Tibial nerve (tissue), 4 donors: Measurements from ENCODE around the gene ADORA1.

Source experiments
- CTCF ChIP-seq, 5 experiments: fragments of 200-600 bp in 3 of 5; fragments of 450-650 bp in 2 of 5; sonication (generic) in 3 of 5; IDR thresholded peaks; one replicate each; pipeline ENCODE4 v1.5.1; 2016 to 2019; ENCODE audit warnings: antibody characterized with exemption in 5 of 5, mild to moderate bottlenecking in 3 of 5, moderate library complexity in 2 of 5
- EP300 ChIP-seq, 2 donors: sonication (generic); formaldehyde crosslinking; IDR thresholded peaks; one replicate each; pipeline ENCODE4 v1.6.1; 2017; ENCODE audit warnings: antibody characterized with exemption in 2 of 2, mild to moderate bottlenecking in 1 of 2

GRCh38 chr1:203133970-203134725, 6.6 kb downstream of the ADORA1 start:
- TF ChIP-seq CTCF (IDR thresholded peaks at IDR 0.05) (no peak), EP300 (IDR thresholded peaks at IDR 0.05) (no peak)
